HG03442 (cell line): ENCODE results near the gene CADM3.

ENCODE experiments used
- ATAC-seq: cut with Tn5 transposase; IDR thresholded peaks from one replicate; pipeline ENCODE4 v1.9.1; 2021; ENCODE audit warnings: mild to moderate bottlenecking, moderate library complexity; ENCODE audit not compliant: unreplicated experiment

The CADM3 gene

GRCh38 chr1:159248311-159248710, 76.9 kb downstream of the CADM3 start:
- ATAC-seq = no peak

- no peak for ATAC-seq
Measured at GRCh38 chr1:159250638-159251216, 79.3 kb downstream of the CADM3 start.
